Gastrocnemius medialis (tissue), 4 donors: ENCODE data around the gene ASCL1. TPM values are rescaled to one million over a fixed set of nuclear protein-coding genes. Genes with fewer than 3 reads are reported as not detected.

Experiments used
- ATAC-seq, 2 donors: fragments of 150-250 bp; one replicate each; pipeline ENCODE4 v1.9.1; 2016
- DNase-seq, 2 donors: peaks; one replicate each; pipeline ENCODE4 v3.0.0-alpha.2; 2019
- H3K27ac ChIP-seq, 4 donors: fragments of 200-600 bp; sonication (generic); 1 replicate in 1 of 4; 2 replicates in 3 of 4; pipeline ENCODE4 v1.5.1; 2016 to 2018; ENCODE audit warnings: mild to moderate bottlenecking in 2 of 4, moderate library complexity in 1 of 4
- H3K27me3 ChIP-seq, 3 donors: fragments of 200-600 bp; sonication (generic) in 2 of 3; 1 replicate in 1 of 3; 2 replicates in 2 of 3; pipeline versions ENCODE4 v1.5.1 to v1.6.0; 2016 to 2019; ENCODE audit warnings: mild to moderate bottlenecking in 1 of 3, moderate library complexity in 1 of 3
- H3K36me3 ChIP-seq, 2 donors: fragments of 200-600 bp; sonication (generic) in 1 of 2; one replicate each; pipeline ENCODE4 v1.5.1; 2017 to 2018
- H3K4me1 ChIP-seq, 2 donors: fragments of 200-600 bp; sonication (generic) in 1 of 2; one replicate each; pipeline ENCODE4 v1.5.1; 2016 to 2017; ENCODE audit warnings: mild to moderate bottlenecking in 2 of 2
- H3K4me3 ChIP-seq, 4 donors: fragments of 200-600 bp; sonication (generic) in 3 of 4; 1 replicate in 1 of 4; 2 replicates in 3 of 4; pipeline ENCODE4 v1.5.1; 2016 to 2019; ENCODE audit warnings: mild to moderate bottlenecking in 2 of 4
- H3K9me3 ChIP-seq, 3 donors: fragments of 200-600 bp; sonication (generic) in 2 of 3; 1 replicate in 1 of 3; 2 replicates in 2 of 3; pipeline ENCODE4 v1.5.1; 2016 to 2019
- POLR2A ChIP-seq, 2 donors: fragments of 450-650 bp; IDR thresholded peaks; one replicate each; pipeline ENCODE4 v1.6.1; 2017; ENCODE audit warnings: antibody characterized with exemption in 2 of 2, mild to moderate bottlenecking in 2 of 2, moderate library complexity in 2 of 2
- in situ Hi-C, 4 donors: fragments of 200-750 bp; cut with MboI; loops; one replicate each; pipeline versions ENCODE4 v1.15.0 to v1.8.0; 2017; ENCODE audit warnings: low sequenced_read_pairs in 4 of 4
- intact Hi-C: fragments of 100-400 bp; cut with DNase I; formaldehyde crosslinking; loops from one replicate; pipeline ENCODE4 v1.15.1; 2023; ENCODE audit warnings: low total_unique reads
- total RNA-seq, 4 donors: library from RNA; depleted of rRNA; stranded (reverse); fragments of >200 nt; gene quantifications; one replicate each; pipeline versions ENCODE4 v1.1.0 to v1.2.3, GENCODE V29; 2016
- TF ChIP-seq, protein P1 (sequence below), 5 experiments: fragments of 450-650 bp in 3 of 5; fragments of 200-600 bp in 2 of 5; sonication (generic) in 2 of 5; IDR thresholded peaks in 4 of 5; conservative IDR thresholded peaks in 1 of 5; 1 replicate in 4 of 5; 2 replicates in 1 of 5; pipeline ENCODE4 v1.5.1; 2016 to 2019; ENCODE audit warnings: antibody characterized with exemption in 5 of 5, mild to moderate bottlenecking in 3 of 5, moderate library complexity in 3 of 5

ASCL1 gene
- total RNA-seq, 4 donors from 2014 or later, result 0.20 TPM; not detected in 3

DNA sequence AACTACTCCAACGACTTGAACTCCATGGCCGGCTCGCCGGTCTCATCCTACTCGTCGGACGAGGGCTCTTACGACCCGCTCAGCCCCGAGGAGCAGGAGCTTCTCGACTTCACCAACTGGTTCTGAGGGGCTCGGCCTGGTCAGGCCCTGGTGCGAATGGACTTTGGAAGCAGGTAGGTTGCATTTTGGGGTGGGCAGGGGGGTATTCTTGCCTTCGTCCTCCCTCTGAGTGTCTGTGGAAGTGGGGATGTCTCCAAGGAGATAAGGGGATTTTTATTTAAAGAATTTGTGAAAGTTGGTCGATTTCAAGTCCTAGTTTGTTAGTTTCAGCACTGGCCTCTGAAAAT, 1.3 kb downstream of the ASCL1 start:
- in situ Hi-C loops (no loop called here), intact Hi-C loops (no loop called here)
- Histone ChIP-seq H3K4me3 (peak overlapping the region in 3 of 4 donors; percentile 33 to 46 (median 44)), H3K27ac (no peak overlapping the region), H3K36me3 (no peaks in the 10 kb centered on the region), H3K27me3 (peaks cover 83 to 89% (median 84%) of the 10 kb centered on the region in 3 donors), H3K9me3 (no peaks in the 10 kb centered on the region), H3K4me1 (peaks cover 0 to 12% of the 10 kb centered on the region in 2 donors)
- ATAC-seq, result no peak
- DNase-seq, result no peak
- TF ChIP-seq, protein P1, sequence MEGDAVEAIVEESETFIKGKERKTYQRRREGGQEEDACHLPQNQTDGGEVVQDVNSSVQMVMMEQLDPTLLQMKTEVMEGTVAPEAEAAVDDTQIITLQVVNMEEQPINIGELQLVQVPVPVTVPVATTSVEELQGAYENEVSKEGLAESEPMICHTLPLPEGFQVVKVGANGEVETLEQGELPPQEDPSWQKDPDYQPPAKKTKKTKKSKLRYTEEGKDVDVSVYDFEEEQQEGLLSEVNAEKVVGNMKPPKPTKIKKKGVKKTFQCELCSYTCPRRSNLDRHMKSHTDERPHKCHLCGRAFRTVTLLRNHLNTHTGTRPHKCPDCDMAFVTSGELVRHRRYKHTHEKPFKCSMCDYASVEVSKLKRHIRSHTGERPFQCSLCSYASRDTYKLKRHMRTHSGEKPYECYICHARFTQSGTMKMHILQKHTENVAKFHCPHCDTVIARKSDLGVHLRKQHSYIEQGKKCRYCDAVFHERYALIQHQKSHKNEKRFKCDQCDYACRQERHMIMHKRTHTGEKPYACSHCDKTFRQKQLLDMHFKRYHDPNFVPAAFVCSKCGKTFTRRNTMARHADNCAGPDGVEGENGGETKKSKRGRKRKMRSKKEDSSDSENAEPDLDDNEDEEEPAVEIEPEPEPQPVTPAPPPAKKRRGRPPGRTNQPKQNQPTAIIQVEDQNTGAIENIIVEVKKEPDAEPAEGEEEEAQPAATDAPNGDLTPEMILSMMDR (IDR thresholded peaks at IDR 0.05 in 4 of 5, conservative IDR thresholded peaks at IDR 0.05 in 1 of 5), result no peak
- TF ChIP-seq POLR2A (IDR thresholded peaks at IDR 0.05), result no peak

GRCh38 chr12:102959391-102959790, 1.9 kb downstream of the ASCL1 start:
- Histone ChIP-seq H3K4me3 (peak overlapping the region in 1 of 4 donors; percentile 46), H3K36me3 (no peaks in the 10 kb centered on the region), H3K27ac (no peak overlapping the region), H3K4me1 (peaks cover 0 to 12% of the 10 kb centered on the region in 2 donors), H3K27me3 (peaks cover 87 to 94% (median 89%) of the 10 kb centered on the region in 3 donors), H3K9me3 (no peaks in the 10 kb centered on the region)
- in situ Hi-C loops (no loop called here), intact Hi-C loops (no loop called here)
- no peak for TF ChIP-seq POLR2A (IDR thresholded peaks at IDR 0.05)
- TF ChIP-seq, protein P1 (IDR thresholded peaks at IDR 0.05 in 4 of 5, conservative IDR thresholded peaks at IDR 0.05 in 1 of 5), result no peak
- DNase-seq (no peak), ATAC-seq (no peak)

- ATAC-seq, result no peak
- no peak overlapping the region for H3K27ac ChIP-seq
- intact Hi-C loops, result no loop called here
Measured at GRCh38 chr12:102960766-102961465, 3.4 kb downstream of the ASCL1 start.

DNA sequence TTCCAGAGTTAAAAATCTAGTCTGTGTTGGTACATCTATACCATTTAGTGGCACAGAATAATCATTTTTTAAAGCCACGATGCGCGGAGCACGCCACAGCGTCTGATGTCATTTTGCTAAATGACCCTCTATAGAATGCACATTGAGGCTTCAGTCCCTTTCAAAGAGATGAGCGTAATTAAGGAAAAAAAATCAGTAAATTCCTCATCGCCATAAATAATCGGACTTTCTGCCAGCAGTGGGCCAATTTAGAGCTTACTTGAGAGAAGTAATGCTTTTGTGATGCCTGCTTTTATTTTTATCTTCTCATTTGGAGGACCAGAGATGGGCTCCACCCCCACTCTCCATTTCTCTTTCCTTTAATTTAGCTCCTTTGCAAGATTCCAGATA, 4.0 kb downstream of the ASCL1 start:
- H3K27me3 ChIP-seq, result peaks cover 84 to 88% (median 87%) of the 10 kb centered on the region in 3 donors
- in situ Hi-C loops, result no loop called here

More at GRCh38 chr12:102960766-102961465, 3.4 kb downstream of the ASCL1 start:
- H3K36me3 ChIP-seq, result no peaks in the 10 kb centered on the region
- no peaks in the 10 kb centered on the region for H3K9me3 ChIP-seq
- DNase-seq, result no peak
- H3K4me3 ChIP-seq, result no peak overlapping the region
- in situ Hi-C loops, result no loop called here
- TF ChIP-seq, protein P1 (IDR thresholded peaks at IDR 0.05 in 4 of 5, conservative IDR thresholded peaks at IDR 0.05 in 1 of 5), result no peak
- no peak for TF ChIP-seq POLR2A (IDR thresholded peaks at IDR 0.05)
- peaks cover 0 to 12% of the 10 kb centered on the region in 2 donors for H3K4me1 ChIP-seq
- peaks cover 87 to 90% (median 87%) of the 10 kb centered on the region in 3 donors for H3K27me3 ChIP-seq

More for the DNA sequence above, 4.0 kb downstream of the ASCL1 start:
- ATAC-seq, result no peak
- H3K4me1 ChIP-seq, result peaks cover 0 to 12% of the 10 kb centered on the region in 2 donors
- intact Hi-C loops, result no loop called here
- H3K9me3 ChIP-seq, result no peaks in the 10 kb centered on the region
- DNase-seq, result no peak
- no peak overlapping the region for H3K27ac ChIP-seq
- no peak for TF ChIP-seq POLR2A (IDR thresholded peaks at IDR 0.05)
- TF ChIP-seq, protein P1 (IDR thresholded peaks at IDR 0.05 in 4 of 5, conservative IDR thresholded peaks at IDR 0.05 in 1 of 5), result no peak
- no peak overlapping the region for H3K4me3 ChIP-seq
- no peaks in the 10 kb centered on the region for H3K36me3 ChIP-seq
